ENCODE data around the gene BABAM2.
"Not testable (repeated sequence)": the region's sequence is repeated elsewhere in the genome, so short reads cannot be mapped to it uniquely, and the experiment has no call there.

The BABAM2 gene

GRCh38 chr2:27881815-27882583, 8.5 kb upstream of the BABAM2 start:
- DNase-seq, result peak; percentile 58

GRCh38 chr2:27882584-27882922, 8.0 kb upstream of the BABAM2 start:
- DNase-seq, result not testable (repeated sequence)

GRCh38 chr2:27884601-27885000, 5.9 kb upstream of the BABAM2 start:
- DNase-seq, result no peak

GRCh38 chr2:27885234-27885633, 5.3 kb upstream of the BABAM2 start:
- DNase-seq, result peak; percentile 43

GRCh38 chr2:27885661-27886060, 4.9 kb upstream of the BABAM2 start:
- DNase-seq, result peak; percentile 51

GRCh38 chr2:27886322-27886721, 4.2 kb upstream of the BABAM2 start:
- no peak for DNase-seq

- no peak for DNase-seq
Observed at GRCh38 chr2:27887111-27887510, 3.4 kb upstream of the BABAM2 start.

- DNase-seq, result no peak
Observed at GRCh38 chr2:27887830-27888229, 2.7 kb upstream of the BABAM2 start.

- peak; percentile 76 for DNase-seq
Observed at GRCh38 chr2:27888790-27889189, 1.7 kb upstream of the BABAM2 start.

GRCh38 chr2:27889774-27890145, 769 bp upstream of the BABAM2 start:
- DNase-seq, result no peak

GRCh38 chr2:27890924-27891672, 569 bp downstream of the BABAM2 start:
- DNase-seq, result peak; percentile 77

- DNase-seq, result no peak
Observed at GRCh38 chr2:27891673-27892105, 1.2 kb downstream of the BABAM2 start.

GRCh38 chr2:27893006-27893405, 2.5 kb downstream of the BABAM2 start:
- no peak for DNase-seq

GRCh38 chr2:27897717-27898116, 7.2 kb downstream of the BABAM2 start:
- no peak for DNase-seq

- DNase-seq, result no peak
Observed at GRCh38 chr2:27901234-27901633, 10.7 kb downstream of the BABAM2 start.

GRCh38 chr2:27902098-27902497, 11.6 kb downstream of the BABAM2 start:
- no peak for DNase-seq

GRCh38 chr2:27903018-27903417, 12.5 kb downstream of the BABAM2 start:
- DNase-seq, result no peak

GRCh38 chr2:27903649-27904404, 13.3 kb downstream of the BABAM2 start:
- peak; percentile 58 for DNase-seq

- DNase-seq, result no peak
Observed at GRCh38 chr2:27904405-27904665, 13.8 kb downstream of the BABAM2 start.

GRCh38 chr2:27906074-27906473, 15.5 kb downstream of the BABAM2 start:
- no peak for DNase-seq

- DNase-seq, result no peak
Observed at GRCh38 chr2:27907547-27907946, 17.0 kb downstream of the BABAM2 start.

- no peak for DNase-seq
Observed at GRCh38 chr2:27909901-27910300, 19.4 kb downstream of the BABAM2 start.

- DNase-seq, result no peak
Observed at GRCh38 chr2:27911458-27912210, 21.1 kb downstream of the BABAM2 start.

Data from fibroblast of skin of right biceps (primary cell).